Lung microvascular endothelial cell (primary cell): ENCODE measurements around the gene ERC2. TPM values are rescaled to one million over a fixed set of nuclear protein-coding genes. Genes with fewer than 3 reads are reported as not detected.

ENCODE experiments used
- DNase-seq, 2 donors: peaks; one replicate each; pipeline versions ENCODE4 v3.0.0 to v3.0.0-alpha.2; 2010; ENCODE audit warnings: low read depth in 2 of 2
- total RNA-seq: library from RNA; depleted of rRNA; stranded (reverse); fragments of >200 nt; gene quantifications from 2 replicates; pipeline ENCODE4 v1.2.1, GENCODE V29; 2014

The ERC2 gene
- total RNA-seq, 1 donor from 2014 or later, result 2.2 TPM

GRCh38 chr3:55482496-55483195, 985.6 kb downstream of the ERC2 start:
- no peak for DNase-seq

- no peak for DNase-seq
These were observed 986.3 kb downstream of the ERC2 start for GRCh38 chr3:55481744-55482495.

- DNase-seq, result no peak
These were observed 987.1 kb downstream of the ERC2 start for GRCh38 chr3:55480911-55481743.

- DNase-seq, result peak in 1 of 2 donors; percentile 2
These were observed 990.7 kb downstream of the ERC2 start for GRCh38 chr3:55477306-55478303.

- DNase-seq, result no peak
These were observed 991.8 kb downstream of the ERC2 start for GRCh38 chr3:55476515-55476914.

- DNase-seq, result no peak
These were observed 994.0 kb downstream of the ERC2 start for GRCh38 chr3:55474213-55474632.

- no peak for DNase-seq
These were observed 994.5 kb downstream of the ERC2 start for GRCh38 chr3:55473788-55474187.

- DNase-seq, result no peak
These were observed 996.6 kb downstream of the ERC2 start for GRCh38 chr3:55471522-55472280.

GRCh38 chr3:55471084-55471483, 997.2 kb downstream of the ERC2 start:
- DNase-seq, result no peak

- no peak for DNase-seq
These were observed 998.2 kb downstream of the ERC2 start for GRCh38 chr3:55469957-55470526.

- DNase-seq, result no peak
These were observed 1000.0 kb downstream of the ERC2 start for GRCh38 chr3:55468251-55468650.

- no peak for DNase-seq
These were observed 1001.2 kb downstream of the ERC2 start for GRCh38 chr3:55467099-55467498.

- no peak for DNase-seq
These were observed 1001.7 kb downstream of the ERC2 start for GRCh38 chr3:55466526-55466925.

GRCh38 chr3:55461896-55462295, 1006.4 kb downstream of the ERC2 start:
- DNase-seq, result no peak

- DNase-seq, result no peak
These were observed 1008.4 kb downstream of the ERC2 start for GRCh38 chr3:55459838-55460237.

Other genes with a start within 250 kb of the ERC2 start
- 6.3 and 14.3 TPM in 2 replicates for gene CCDC66, start 88.7 kb upstream of the ERC2 start, total RNA-seq
- 48.8 and 69.8 TPM in 2 replicates for gene TASOR, start 214.8 kb upstream of the ERC2 start, total RNA-seq